Large intestine (tissue), 12 donors: ENCODE results near the gene WDR41. TPM values are rescaled to one million over a fixed set of nuclear protein-coding genes. Genes with fewer than 3 reads are reported as not detected.
"Not testable (repeated sequence)": the region's sequence is repeated elsewhere in the genome, so short reads cannot be mapped to it uniquely, and the experiment has no call there.

Experiments
- DNase-seq, 2 donors: peaks; one replicate each; pipeline versions ENCODE4 v3.0.0 to v3.0.0-alpha.2; 2013
- H3K27ac ChIP-seq: one replicate; pipeline ENCODE4 v1.5.1; 2013; ENCODE audit warnings: low read length
- H3K27me3 ChIP-seq: 2 replicates; pipeline ENCODE4 v1.6.1; 2013; ENCODE audit warnings: low read length; ENCODE audit not compliant: control insufficient read depth, insufficient read depth
- H3K36me3 ChIP-seq: 2 replicates; pipeline ENCODE4 v1.6.1; 2013; ENCODE audit warnings: low read length; ENCODE audit not compliant: control insufficient read depth, insufficient read depth
- H3K4me1 ChIP-seq: one replicate; pipeline ENCODE4 v1.6.1; 2013; ENCODE audit warnings: low read length; ENCODE audit not compliant: control insufficient read depth, insufficient read depth
- H3K4me3 ChIP-seq: one replicate; pipeline ENCODE4 v1.5.1; 2013; ENCODE audit warnings: low read length
- H3K9me3 ChIP-seq: one replicate; pipeline ENCODE4 v1.6.1; 2013; ENCODE audit warnings: mild to moderate bottlenecking, low read depth, low read length, moderate library complexity; ENCODE audit not compliant: control insufficient read depth
- whole genome bisulfite sequencing: methylation state at CpG from one replicate; pipeline ENCODE4 v1.1.5; 2013; ENCODE audit warnings: low lambda C conversion rate; ENCODE audit not compliant: insufficient coverage; 5-methylcytosine and 5-hydroxymethylcytosine counted together
- long read RNA-seq, 11 donors: transcript quantifications; one replicate each; lab custom pipeline, GENCODE V29; 2026
- polyA plus RNA-seq: library from polyadenylated mRNA; unstranded; fragments of 120-200 nt; gene quantifications from one replicate; pipeline ENCODE4 v1.2.1, GENCODE V29; 2013

The WDR41 gene, protein sequence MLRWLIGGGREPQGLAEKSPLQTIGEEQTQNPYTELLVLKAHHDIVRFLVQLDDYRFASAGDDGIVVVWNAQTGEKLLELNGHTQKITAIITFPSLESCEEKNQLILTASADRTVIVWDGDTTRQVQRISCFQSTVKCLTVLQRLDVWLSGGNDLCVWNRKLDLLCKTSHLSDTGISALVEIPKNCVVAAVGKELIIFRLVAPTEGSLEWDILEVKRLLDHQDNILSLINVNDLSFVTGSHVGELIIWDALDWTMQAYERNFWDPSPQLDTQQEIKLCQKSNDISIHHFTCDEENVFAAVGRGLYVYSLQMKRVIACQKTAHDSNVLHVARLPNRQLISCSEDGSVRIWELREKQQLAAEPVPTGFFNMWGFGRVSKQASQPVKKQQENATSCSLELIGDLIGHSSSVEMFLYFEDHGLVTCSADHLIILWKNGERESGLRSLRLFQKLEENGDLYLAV
- 32.2 TPM for polyA plus RNA-seq
- long read RNA-seq, donor 1, transcript WDR41-201 (13 exons, 3,958 nt) = major isoform, 5 of 5 reads
- long read RNA-seq, donor 1, partial matches to known transcripts = 0 of 5 reads
- long read RNA-seq, donor 1, other reads (novel, unspliced or antisense) = 0 of 5 reads
- long read RNA-seq, donor 2, transcript WDR41-201 (13 exons, 3,958 nt) = major isoform, 13 of 13 reads
- long read RNA-seq, donor 2, partial matches to known transcripts = 0 of 13 reads
- long read RNA-seq, donor 2, other reads (novel, unspliced or antisense) = 0 of 13 reads
- long read RNA-seq, donor 3, transcript WDR41-201 (13 exons, 3,958 nt) = major isoform, 14 of 22 reads
- long read RNA-seq, donor 3, partial matches to known transcripts = 7 of 22 reads
- long read RNA-seq, donor 3, other reads (novel, unspliced or antisense) = 0 of 22 reads
- long read RNA-seq, donor 4, partial matches to known transcripts = 0 of 1 reads
- long read RNA-seq, donor 4, other reads (novel, unspliced or antisense) = 0 of 1 reads
- long read RNA-seq, donor 5, partial matches to known transcripts = 0 of 5 reads
- long read RNA-seq, donor 5, other reads (novel, unspliced or antisense) = 0 of 5 reads
- long read RNA-seq, donor 6, partial matches to known transcripts = 0 of 4 reads
- long read RNA-seq, donor 6, other reads (novel, unspliced or antisense) = 0 of 4 reads
- long read RNA-seq, donor 7, transcript WDR41-201 (13 exons, 3,958 nt) = major isoform, 7 of 7 reads
- long read RNA-seq, donor 7, partial matches to known transcripts = 0 of 7 reads
- long read RNA-seq, donor 7, other reads (novel, unspliced or antisense) = 0 of 7 reads
- long read RNA-seq, donor 8, partial matches to known transcripts = 0 of 5 reads
- long read RNA-seq, donor 8, other reads (novel, unspliced or antisense) = 0 of 5 reads
- long read RNA-seq, donor 9, transcript WDR41-201 (13 exons, 3,958 nt) = major isoform, 5 of 16 reads
- long read RNA-seq, donor 9, partial matches to known transcripts = 10 of 16 reads
- long read RNA-seq, donor 9, other reads (novel, unspliced or antisense) = 0 of 16 reads
- long read RNA-seq, donor 10, transcript WDR41-201 (13 exons, 3,958 nt) = major isoform, 5 of 5 reads
- long read RNA-seq, donor 10, partial matches to known transcripts = 0 of 5 reads
- long read RNA-seq, donor 10, other reads (novel, unspliced or antisense) = 0 of 5 reads
- long read RNA-seq, donor 11, transcript WDR41-201 (13 exons, 3,958 nt) = major isoform, 6 of 6 reads
- long read RNA-seq, donor 11, partial matches to known transcripts = 0 of 6 reads
- long read RNA-seq, donor 11, other reads (novel, unspliced or antisense) = 0 of 6 reads

DNA sequence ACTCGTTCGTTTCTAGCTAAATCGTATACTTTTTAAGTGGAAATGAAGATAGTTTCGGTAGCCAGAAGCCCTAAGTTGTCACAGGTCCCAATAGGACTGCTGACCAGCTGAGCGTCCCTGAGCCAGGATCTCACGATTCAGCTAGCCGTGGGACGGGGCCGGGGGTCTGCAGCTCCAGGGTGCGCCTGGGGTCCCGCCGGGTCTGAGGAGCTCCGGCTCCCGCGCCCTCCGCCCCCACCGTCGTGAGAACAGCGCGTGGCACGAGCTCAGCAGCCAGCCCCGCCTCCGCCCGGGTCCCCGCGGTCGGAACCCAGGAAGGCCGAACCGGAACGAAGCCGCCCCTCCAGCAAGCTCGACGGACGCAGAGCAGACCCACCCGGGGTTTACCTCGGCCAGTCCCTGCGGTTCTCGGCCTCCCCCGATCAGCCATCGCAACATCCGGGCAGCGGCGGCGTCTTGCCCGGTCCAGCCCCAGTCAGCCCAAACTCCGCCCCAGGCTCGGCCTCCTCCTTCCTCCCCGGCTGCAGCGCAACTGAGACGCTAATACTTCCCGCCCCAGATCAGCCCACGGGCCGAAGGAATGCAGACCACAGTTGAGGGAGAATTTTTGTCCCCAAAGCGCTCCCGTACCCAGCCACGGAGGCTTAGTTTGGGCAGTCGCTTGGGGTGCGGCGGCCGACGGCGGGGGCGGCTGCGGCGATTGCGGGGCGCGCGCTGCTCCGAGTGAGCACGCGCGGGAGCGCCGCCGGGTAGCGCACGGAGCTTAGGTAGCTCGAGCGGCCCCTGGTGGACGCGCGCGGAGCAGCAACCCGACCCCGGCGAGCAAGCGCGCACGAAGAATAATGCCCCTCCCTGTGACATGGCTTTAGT lies at the start of gene WDR41:
WDR41 (minus strand) TSS at position 534 of the 870 bp plus-strand sequence; CDS start at position 438, 96 bp downstream.
- H3K4me3 ChIP-seq = peak within 1 kb of the TSS; percentile 90
- peaks cover 4% of the 10 kb centered on the region for H3K36me3 ChIP-seq
- H3K27me3 ChIP-seq = peaks cover 2% of the 10 kb centered on the region
- H3K27ac ChIP-seq = peak within 1 kb of the TSS; percentile 95
- DNase-seq = peak; percentile 91 to 96
- H3K9me3 ChIP-seq = no peaks in the 10 kb centered on the region
- H3K4me1 ChIP-seq = no peaks in the 10 kb centered on the region
- WGBS = 0% methylated on average over 1 of the region's 90 CpGs

DNA sequence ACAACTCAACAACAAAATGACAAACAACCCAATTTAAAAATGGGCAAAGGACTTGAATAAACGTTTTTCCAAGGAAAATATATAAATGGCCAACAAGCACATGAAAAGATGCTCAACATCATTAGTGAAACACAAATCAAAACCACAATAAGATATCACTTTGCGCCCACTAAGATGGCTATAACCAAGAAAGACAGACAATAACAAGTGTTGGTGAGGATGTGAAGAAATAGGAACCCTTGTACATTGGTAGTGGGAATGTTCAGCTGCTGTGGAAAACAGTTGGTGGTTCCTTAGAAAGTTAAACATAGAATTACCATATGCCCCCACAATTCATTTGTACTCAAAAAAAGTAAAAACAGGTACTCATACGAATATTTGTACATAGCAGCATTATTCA lies 39.2 kb upstream of the WDR41 start:
- H3K4me1 ChIP-seq = no peaks in the 10 kb centered on the region
- H3K27ac ChIP-seq = no peak overlapping the region
- 0% methylated on average over 1 of the region's 3 CpGs for WGBS
- H3K4me3 ChIP-seq = no peak overlapping the region
- H3K36me3 ChIP-seq = no peaks in the 10 kb centered on the region
- DNase-seq = no peak
- no peaks in the 10 kb centered on the region for H3K27me3 ChIP-seq
- no peaks in the 10 kb centered on the region for H3K9me3 ChIP-seq

DNA sequence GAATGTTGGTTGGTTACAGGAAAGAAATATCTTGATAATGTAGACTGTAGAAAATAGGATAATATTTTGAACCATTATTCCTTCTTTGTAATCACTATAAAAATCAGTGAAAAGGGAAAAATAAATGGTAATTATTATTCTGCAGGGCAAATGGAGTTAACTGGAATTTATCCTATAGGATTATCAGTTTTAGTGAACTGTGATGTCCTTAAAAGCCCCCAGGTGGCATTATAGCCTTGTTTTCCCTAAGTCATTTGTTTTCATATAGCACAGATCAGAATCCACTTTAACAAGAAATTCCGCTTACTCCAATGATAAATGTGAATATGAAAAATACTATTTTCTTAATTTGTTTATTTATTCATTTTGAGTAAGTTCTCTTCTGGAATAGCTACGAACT lies 26.2 kb upstream of the WDR41 start:
- no peaks in the 10 kb centered on the region for H3K36me3 ChIP-seq
- DNase-seq = no peak
- peaks cover 9% of the 10 kb centered on the region for H3K27me3 ChIP-seq

DNA sequence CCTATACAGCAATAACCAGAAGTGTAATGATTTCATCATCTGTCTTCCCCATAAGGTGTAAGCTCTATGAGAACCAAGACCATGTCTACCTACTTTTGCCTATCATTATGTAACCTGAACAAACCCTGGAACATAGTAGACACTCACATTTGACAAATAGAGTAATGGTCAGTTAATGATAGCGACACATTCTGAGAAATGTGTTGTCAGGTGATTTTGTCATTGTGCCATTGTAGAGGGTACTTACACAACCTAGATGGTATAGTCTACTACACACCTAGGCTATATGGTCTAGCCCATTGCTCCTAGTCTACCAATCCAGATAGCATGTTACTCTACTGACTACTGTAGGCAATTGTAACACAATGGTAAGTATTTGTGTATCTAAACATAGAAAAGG lies 22.3 kb upstream of the WDR41 start:
- WGBS = no CpG with 5 or more reads among the region's 1 CpG
- Histone ChIP-seq H3K36me3 (no peaks in the 10 kb centered on the region), H3K4me1 (no peaks in the 10 kb centered on the region), H3K27ac (no peak overlapping the region), H3K4me3 (no peak overlapping the region), H3K27me3 (no peaks in the 10 kb centered on the region), H3K9me3 (no peaks in the 10 kb centered on the region)
- DNase-seq = no peak

More for the DNA sequence above, 26.2 kb upstream of the WDR41 start:
- Histone ChIP-seq H3K9me3 (no peaks in the 10 kb centered on the region), H3K27ac (no peak overlapping the region), H3K4me3 (no peak overlapping the region), H3K4me1 (no peaks in the 10 kb centered on the region)
- WGBS = 64% methylated on average over 2 of the region's 2 CpGs

DNA sequence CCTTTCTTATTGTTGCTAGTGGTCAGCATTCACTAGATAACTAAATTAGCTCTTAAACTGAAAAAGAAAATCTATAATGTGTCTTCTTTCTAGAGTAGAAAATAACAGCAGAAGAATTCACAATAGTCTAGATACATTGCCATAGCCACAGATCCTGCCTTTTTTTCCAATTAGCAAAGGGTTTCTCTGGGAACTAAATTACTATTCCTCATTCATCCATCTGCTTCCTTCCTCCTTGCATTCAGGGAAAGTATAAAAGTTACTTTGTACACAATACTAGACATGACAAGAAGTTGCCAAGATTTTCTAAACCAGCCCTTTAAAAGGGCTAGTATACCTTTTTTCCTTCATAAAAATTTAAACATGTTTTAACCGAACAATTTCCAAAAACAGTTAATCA lies 21.2 kb upstream of the WDR41 start:
- H3K27me3 ChIP-seq = no peaks in the 10 kb centered on the region
- no peaks in the 10 kb centered on the region for H3K4me1 ChIP-seq
- no peak overlapping the region for H3K27ac ChIP-seq
- no peaks in the 10 kb centered on the region for H3K36me3 ChIP-seq
- no peak for DNase-seq
- H3K9me3 ChIP-seq = no peaks in the 10 kb centered on the region
- no peak overlapping the region for H3K4me3 ChIP-seq
- WGBS = 0% methylated on average over 1 of the region's 1 CpG

DNA sequence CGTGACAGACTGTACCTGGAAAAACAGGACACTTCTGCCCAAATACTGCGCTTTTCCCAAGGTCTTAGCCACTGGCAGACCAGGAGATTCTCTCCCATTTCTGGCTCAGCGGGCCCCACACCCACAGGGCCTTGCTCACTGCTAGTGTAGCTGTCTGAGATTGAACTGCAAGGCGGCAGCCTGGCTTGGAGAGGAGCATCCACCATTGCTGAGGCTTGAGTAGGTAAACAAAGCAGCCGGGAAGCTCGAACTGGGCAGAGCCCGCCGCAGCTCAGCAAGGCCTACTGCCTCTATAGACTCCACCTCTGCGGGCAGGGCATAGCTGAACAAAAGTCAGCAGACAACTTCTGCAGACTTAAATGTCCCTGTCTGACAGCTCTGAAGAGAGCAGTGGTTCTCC lies 9.0 kb upstream of the WDR41 start:
- WGBS = no CpG with 5 or more reads among the region's 9 CpGs
- not testable (repeated sequence) for DNase-seq, H3K4me3 ChIP-seq, H3K9me3 ChIP-seq, H3K4me1 ChIP-seq, H3K27ac ChIP-seq, H3K27me3 ChIP-seq, H3K36me3 ChIP-seq

DNA sequence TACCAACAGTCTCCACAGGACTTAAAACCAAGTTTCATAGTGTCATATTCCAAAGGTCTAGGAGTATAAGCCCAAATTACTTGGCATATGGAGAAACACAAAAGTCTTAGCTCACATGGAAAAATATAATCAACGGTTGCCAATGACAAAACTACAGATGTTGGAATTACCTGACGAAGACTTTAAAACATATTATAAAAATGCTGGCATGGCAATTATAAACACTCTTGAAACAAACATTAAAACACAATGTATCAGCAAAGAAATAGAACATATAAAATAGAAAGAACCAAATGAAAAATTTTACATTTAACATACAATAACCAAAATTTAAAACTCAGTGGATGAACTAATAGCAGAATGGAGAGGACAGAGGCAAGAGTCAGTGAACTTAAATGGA lies 7.9 kb upstream of the WDR41 start:
- no peaks in the 10 kb centered on the region for H3K27me3 ChIP-seq
- H3K4me1 ChIP-seq = no peaks in the 10 kb centered on the region
- H3K9me3 ChIP-seq = no peaks in the 10 kb centered on the region
- no peak for DNase-seq
- no peaks in the 10 kb centered on the region for H3K36me3 ChIP-seq
- no peak overlapping the region for H3K27ac ChIP-seq
- WGBS = 100% methylated on average over 1 of the region's 2 CpGs
- no peak overlapping the region for H3K4me3 ChIP-seq

DNA sequence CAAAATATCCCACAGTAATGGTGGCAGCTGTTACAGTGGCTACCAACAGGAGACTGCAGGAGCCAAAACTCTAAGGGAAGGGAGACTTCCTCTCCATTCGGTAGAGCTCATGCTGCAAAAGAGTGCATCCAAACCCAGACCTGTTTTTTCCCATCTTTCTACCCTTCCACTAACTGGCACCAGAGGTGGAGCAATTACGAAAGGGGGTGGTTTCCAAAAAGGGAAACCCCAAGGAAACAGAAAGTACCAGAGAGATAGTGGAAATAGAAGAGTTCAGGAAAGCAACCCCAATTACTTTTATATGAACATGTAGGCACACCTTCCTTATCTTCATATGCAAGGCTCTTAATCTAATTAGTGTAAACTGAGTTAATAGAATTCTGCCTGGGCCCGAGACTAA lies 7.3 kb upstream of the WDR41 start:
- no peak overlapping the region for H3K27ac ChIP-seq
- no peak overlapping the region for H3K4me3 ChIP-seq
- no peaks in the 10 kb centered on the region for H3K27me3 ChIP-seq
- H3K36me3 ChIP-seq = no peaks in the 10 kb centered on the region
- H3K9me3 ChIP-seq = no peaks in the 10 kb centered on the region
- WGBS = 100% methylated on average over 1 of the region's 3 CpGs
- H3K4me1 ChIP-seq = no peaks in the 10 kb centered on the region
- DNase-seq = no peak

DNA sequence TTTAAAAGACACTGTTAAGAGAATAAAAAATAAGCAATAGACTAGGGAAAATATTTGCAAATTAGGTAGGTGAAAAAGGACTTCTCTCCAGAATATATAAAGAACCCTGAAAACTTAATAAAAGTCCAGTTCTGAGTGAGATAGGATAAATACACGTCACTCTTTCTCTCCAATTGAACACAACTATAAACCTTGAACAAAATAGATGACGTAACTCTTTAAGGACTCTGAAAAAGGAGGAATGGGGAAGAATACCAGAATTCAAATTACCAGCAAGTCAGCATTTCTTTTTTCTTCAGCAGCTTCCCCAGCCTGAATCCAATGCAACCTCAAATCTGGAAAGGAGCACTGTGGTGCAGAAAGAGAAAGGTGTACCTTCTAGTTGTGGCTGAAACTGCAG lies 6.8 kb upstream of the WDR41 start:
- H3K27me3 ChIP-seq = no peaks in the 10 kb centered on the region
- 63% methylated on average over 2 of the region's 2 CpGs for WGBS

More for the DNA sequence above, 6.8 kb upstream of the WDR41 start:
- Histone ChIP-seq H3K4me3 (no peak overlapping the region), H3K36me3 (no peaks in the 10 kb centered on the region), H3K4me1 (no peaks in the 10 kb centered on the region), H3K9me3 (no peaks in the 10 kb centered on the region), H3K27ac (no peak overlapping the region)
- no peak for DNase-seq
